ENCODE measurements around the gene LRR1.

LRR1 gene

GRCh38 chr14:49598189-49598484 lies 603 bp upstream of the LRR1 start (continued):
- no peak for TF ChIP-seq ZNF639 (tag by site-specific recombination; IDR thresholded peaks at IDR 0.05)
- no peak for TF ChIP-seq ZNF114 (tag by site-specific recombination; IDR thresholded peaks at IDR 0.05)
- no peak for TF ChIP-seq ZNF596 (tag by site-specific recombination; IDR thresholded peaks at IDR 0.05)
- TF ChIP-seq ZNF623 (tag by site-specific recombination; IDR thresholded peaks at IDR 0.05), result no peak
- TF ChIP-seq ZNF776 (tag by site-specific recombination; IDR thresholded peaks at IDR 0.05; ENCODE audit: borderline replicate concordance), result no peak

DNA sequence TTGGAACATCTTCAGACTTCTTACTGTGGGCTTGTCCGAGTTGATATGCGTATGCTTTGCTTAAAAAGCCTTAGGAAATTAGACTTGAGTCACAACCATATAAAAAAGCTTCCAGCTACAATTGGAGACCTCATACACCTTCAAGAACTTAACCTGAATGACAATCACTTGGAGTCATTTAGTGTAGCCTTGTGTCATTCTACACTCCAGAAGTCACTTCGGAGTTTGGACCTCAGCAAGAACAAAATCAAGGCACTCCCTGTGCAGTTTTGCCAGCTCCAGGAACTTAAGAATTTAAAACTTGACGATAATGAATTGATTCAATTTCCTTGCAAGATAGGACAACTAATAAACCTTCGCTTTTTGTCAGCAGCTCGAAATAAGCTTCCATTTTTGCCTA lies 8.8 kb downstream of the LRR1 start:
- Histone ChIP-seq H3K27ac (ENCODE audit: extremely low read depth, low read depth, low read length) (no peak overlapping the region), H3K36me3 (ENCODE audit: control insufficient read depth in 2 of 2, insufficient read depth in 1 of 2, low read length in 2 of 2) (peaks cover 48 to 50% of the 10 kb centered on the region in 2 experiments), H3K9me3 (ENCODE audit: control insufficient read depth, insufficient read depth, low read depth, low read length) (no peaks in the 10 kb centered on the region), H3K4me1 (ENCODE audit: control insufficient read depth, insufficient read depth, low read length) (no peaks in the 10 kb centered on the region), H3K4me3 (ENCODE audit: low read depth, low read length) (no peak overlapping the region)
- no peak for TF ChIP-seq ZSCAN30 (tag by site-specific recombination; IDR thresholded peaks at IDR 0.05)
- TF ChIP-seq ZNF140 (tag by site-specific recombination; IDR thresholded peaks at IDR 0.05), result no peak
- no peak for TF ChIP-seq ZNF544 (tag by site-specific recombination; IDR thresholded peaks at IDR 0.05)
- TF ChIP-seq KLF8 (tag by site-specific recombination; IDR thresholded peaks at IDR 0.05), result no peak
- TF ChIP-seq ZNF488 (tag by site-specific recombination; IDR thresholded peaks at IDR 0.05), result no peak
- TF ChIP-seq ZBTB6 (tag by site-specific recombination; IDR thresholded peaks at IDR 0.05), result no peak
- TF ChIP-seq ZNF37A (tag by site-specific recombination; IDR thresholded peaks at IDR 0.05), result no peak
- no peak for TF ChIP-seq TRIM28 (IDR thresholded peaks at IDR 0.05; ENCODE audit: borderline replicate concordance, low read length)
- TF ChIP-seq ZNF416 (tag by site-specific recombination; IDR thresholded peaks at IDR 0.05), result no peak
- TF ChIP-seq ZNF701 (tag by site-specific recombination; IDR thresholded peaks at IDR 0.05), result no peak
- CTCF ChIA-PET, result interaction anchor here (0.5 to 0.6 kb wide), 2 partner anchors 24 to 828 kb away, joined by 3 to 5 read pairs; no protein-coding TSS in a partner anchor
- POLR2A ChIA-PET, result interaction anchor here (1.0 kb wide), 1 partner anchor 14 kb away, joined by 4 read pairs; the partner anchor contains the start of gene MGAT2

- POLR2A ChIA-PET, result interaction anchor here (1.0 to 1.3 kb wide), 2 partner anchors 8 to 22 kb away, joined by 3 to 4 read pairs; partner anchors contain the start of gene RPL36AL
- no peaks in the 10 kb centered on the region for H3K9me3 ChIP-seq (ENCODE audit: control insufficient read depth, insufficient read depth, low read depth, low read length)
- peaks cover 24 to 32% of the 10 kb centered on the region in 2 experiments for H3K36me3 ChIP-seq (ENCODE audit: control insufficient read depth in 2 of 2, insufficient read depth in 1 of 2, low read length in 2 of 2)
- H3K27ac ChIP-seq (ENCODE audit: extremely low read depth, low read depth, low read length), result no peak overlapping the region
- CTCF ChIA-PET, result interaction anchor here (0.6 kb wide), 1 partner anchor 165 kb away, joined by 4 read pairs; no protein-coding TSS in a partner anchor
- no peaks in the 10 kb centered on the region for H3K4me1 ChIP-seq (ENCODE audit: control insufficient read depth, insufficient read depth, low read length)
- no peak for TF ChIP-seq ZNF449 (tag by site-specific recombination; IDR thresholded peaks at IDR 0.05)
- no peak for TF ChIP-seq ZNF391 (tag by site-specific recombination; IDR thresholded peaks at IDR 0.05; ENCODE audit: borderline replicate concordance, low read depth)
- no peak for TF ChIP-seq ZNF184 (tag by site-specific recombination; IDR thresholded peaks at IDR 0.05)
- no peak for TF ChIP-seq ZNF157 (tag by site-specific recombination; IDR thresholded peaks at IDR 0.05)
- TF ChIP-seq SCRT1 (tag by site-specific recombination; IDR thresholded peaks at IDR 0.05; ENCODE audit: borderline replicate concordance), result no peak
- no peak for TF ChIP-seq HOXD13 (CRISPR knock-in tag; IDR thresholded peaks at IDR 0.05; ENCODE audit: borderline replicate concordance)
- TF ChIP-seq ZNF335 (tag by site-specific recombination; conservative IDR thresholded peaks at IDR 0.05), result no peak
- no peak for TF ChIP-seq ZNF843 (tag by site-specific recombination; IDR thresholded peaks at IDR 0.05)
- no peak for TF ChIP-seq GLI2 (tag by site-specific recombination; IDR thresholded peaks at IDR 0.05; ENCODE audit: borderline replicate concordance, low read depth)
- TF ChIP-seq ZIC2 (tag by site-specific recombination; IDR thresholded peaks at IDR 0.05), result no peak
- TF ChIP-seq ZNF10 (tag by site-specific recombination; IDR thresholded peaks at IDR 0.05), result no peak
- TF ChIP-seq ZBTB6 (tag by site-specific recombination; IDR thresholded peaks at IDR 0.05), result no peak
- no peak overlapping the region for H3K4me3 ChIP-seq (ENCODE audit: low read depth, low read length)
These were observed 13.5 kb downstream of the LRR1 start for GRCh38 chr14:49612251-49612650.

Measured in HEK293 (cell line).